Prostate gland (tissue), 2 donors: ENCODE results near the gene RAB14. TPM values are rescaled to one million over a fixed set of nuclear protein-coding genes. Genes with fewer than 3 reads are reported as not detected.
"Not testable (repeated sequence)": the region's sequence is repeated elsewhere in the genome, so short reads cannot be mapped to it uniquely, and the experiment has no call there.

Source experiments
- DNase-seq: peaks from one replicate; pipeline ENCODE4 v3.0.0-alpha.2; 2019; ENCODE audit warnings: low spot score
- H3K27ac ChIP-seq, 2 donors: fragments of 200-600 bp; sonication (generic); 2 replicates each; pipeline ENCODE4 v1.5.1; 2017 to 2019
- H3K27me3 ChIP-seq: fragments of 200-600 bp; sonication (generic); replicated peaks from 2 replicates; pipeline ENCODE4 v1.5.1; 2019; ENCODE audit not compliant: insufficient read depth
- H3K36me3 ChIP-seq, 2 donors: fragments of 200-600 bp; sonication (generic); 1 replicate in 1 of 2; 2 replicates in 1 of 2; pipeline versions ENCODE4 v1.5.1 to v1.8.1; 2017 to 2019
- H3K4me1 ChIP-seq: fragments of 200-600 bp; sonication (generic); replicated peaks from 2 replicates; pipeline ENCODE4 v1.5.1; 2019
- H3K4me3 ChIP-seq, 2 donors: fragments of 200-600 bp; sonication (generic); 2 replicates each; pipeline ENCODE4 v1.5.1; 2017 to 2019
- H3K9me3 ChIP-seq: fragments of 200-600 bp; sonication (generic); 2 replicates; pipeline ENCODE4 v1.5.1; 2017
- CTCF ChIP-seq, 4 experiments: fragments of 200-600 bp in 2 of 4; fragments of 450-650 bp in 2 of 4; sonication (generic) in 2 of 4; IDR thresholded peaks; 1 replicate in 3 of 4; 2 replicates in 1 of 4; pipeline ENCODE4 v1.5.1; 2016 to 2019; ENCODE audit warnings: antibody characterized with exemption in 4 of 4, mild to moderate bottlenecking in 2 of 4, moderate library complexity in 2 of 4
- POLR2A ChIP-seq: fragments of 450-650 bp; IDR thresholded peaks from one replicate; pipeline ENCODE4 v1.6.1; 2016; ENCODE audit warnings: antibody characterized with exemption, mild to moderate bottlenecking
- POLR2AphosphoS5 ChIP-seq: sonication (generic); formaldehyde crosslinking; IDR thresholded peaks from one replicate; pipeline ENCODE4 v1.6.1; 2017; ENCODE audit warnings: antibody characterized with exemption
- WGBS: methylation state at CpG from one replicate; pipeline ENCODE4 v1.1.5; 2018; 5-methylcytosine and 5-hydroxymethylcytosine counted together
- intact Hi-C: fragments of 100-400 bp; cut with DNase I; formaldehyde crosslinking; loops from one replicate; pipeline ENCODE4 v1.14.2; 2022
- total RNA-seq, 2 donors: library from RNA; depleted of rRNA; stranded (reverse); fragments of >200 nt; gene quantifications; one replicate each; pipeline ENCODE4 v1.1.0, GENCODE V29; 2016

The RAB14 gene
- total RNA-seq, 2 donors from 2014 or later: 42.9 TPM

DNA sequence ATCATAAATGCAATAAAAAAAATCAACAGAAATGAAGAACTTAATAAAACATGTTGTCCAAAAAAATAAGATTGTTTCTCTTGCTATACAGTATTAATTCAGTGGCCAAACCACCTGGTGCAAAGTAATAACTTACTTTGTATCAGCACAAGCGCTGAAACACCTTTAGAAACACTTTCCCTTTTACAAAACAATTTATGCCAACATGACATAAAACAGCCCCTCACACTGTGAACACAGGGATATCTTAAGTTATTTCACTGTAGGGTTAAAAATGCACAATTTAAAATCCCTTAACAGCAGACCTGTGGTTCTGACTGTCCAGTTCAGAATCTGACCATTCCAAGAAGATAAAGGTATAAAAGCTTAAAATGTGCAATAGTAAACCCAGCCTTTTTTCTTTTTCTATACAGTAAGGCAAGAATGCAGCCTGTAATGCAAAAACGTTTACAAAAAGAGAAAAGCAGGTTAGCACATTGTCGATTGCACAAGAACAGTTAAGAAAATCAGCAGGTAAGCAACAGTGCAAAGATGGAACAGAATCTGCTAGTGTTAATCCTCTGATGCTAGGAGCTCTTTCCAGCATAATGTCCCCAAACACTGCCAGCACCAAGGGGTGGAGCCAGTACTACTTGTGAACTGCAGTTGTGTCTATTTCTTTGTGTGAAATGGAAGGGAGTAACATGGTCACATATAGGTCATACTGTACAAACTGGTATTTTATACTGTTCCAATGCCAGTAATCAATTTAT is 21.6 kb downstream of the RAB14 start:
- no peak for DNase-seq
- intact Hi-C loops: no loop called here
- no peaks in the 10 kb centered on the region for H3K36me3 ChIP-seq
- no peaks in the 10 kb centered on the region for H3K27me3 ChIP-seq
- no peaks in the 10 kb centered on the region for H3K4me1 ChIP-seq
- H3K9me3 ChIP-seq: no peaks in the 10 kb centered on the region
- TF ChIP-seq POLR2AphosphoS5 (no peak), CTCF (IDR thresholded peaks at IDR 0.05) (no peak), POLR2A (no peak)
- no peak overlapping the region for H3K27ac ChIP-seq
- no peak overlapping the region for H3K4me3 ChIP-seq
- 68% methylated on average over 3 of the region's 3 CpGs for WGBS

DNA sequence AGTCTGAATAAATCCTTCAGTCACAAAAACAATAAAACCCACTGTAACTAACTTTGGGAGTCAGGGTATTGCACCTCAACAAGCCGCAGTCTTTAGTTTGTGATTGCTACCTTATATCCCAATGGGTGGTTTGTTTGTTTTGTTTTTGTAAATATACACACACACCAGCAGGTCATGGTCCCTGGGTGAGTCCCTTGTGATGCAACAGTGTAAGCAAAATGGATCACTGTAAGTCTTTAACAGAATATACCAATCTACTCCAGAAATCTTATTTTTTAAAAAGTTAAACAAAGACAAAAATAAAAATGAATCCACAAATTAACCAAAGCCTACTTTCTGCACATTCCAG is 22.3 kb downstream of the RAB14 start:
- H3K27ac ChIP-seq, DNase-seq, H3K36me3 ChIP-seq, intact Hi-C loops, H3K9me3 ChIP-seq, H3K4me3 ChIP-seq, H3K4me1 ChIP-seq, H3K27me3 ChIP-seq: not testable (repeated sequence)
- WGBS: 63% methylated on average over 1 of the region's 1 CpG

- 74% methylated on average over 6 of the region's 6 CpGs for WGBS
- H3K4me1 ChIP-seq: no peaks in the 10 kb centered on the region
- no peak overlapping the region for H3K27ac ChIP-seq
- no peaks in the 10 kb centered on the region for H3K9me3 ChIP-seq
- no peaks in the 10 kb centered on the region for H3K27me3 ChIP-seq
- H3K36me3 ChIP-seq: no peaks in the 10 kb centered on the region
- TF ChIP-seq POLR2AphosphoS5 (no peak), CTCF (IDR thresholded peaks at IDR 0.05) (no peak), POLR2A (no peak)
- no peak for DNase-seq
- no peak overlapping the region for H3K4me3 ChIP-seq
- intact Hi-C loops: no loop called here
Observed at GRCh38 chr9:121178676-121179372, 22.8 kb downstream of the RAB14 start.

GRCh38 chr9:121173501-121173900 is 28.2 kb downstream of the RAB14 start:
- Histone ChIP-seq H3K27me3 (no peaks in the 10 kb centered on the region), H3K4me3 (no peak overlapping the region), H3K36me3 (no peaks in the 10 kb centered on the region), H3K27ac (no peak overlapping the region), H3K9me3 (no peaks in the 10 kb centered on the region), H3K4me1 (no peaks in the 10 kb centered on the region)
- no peak for DNase-seq
- intact Hi-C loops: no loop called here
- 95% methylated on average over 7 of the region's 7 CpGs for WGBS
- no peak for TF ChIP-seq POLR2AphosphoS5
- no peak for TF ChIP-seq CTCF (IDR thresholded peaks at IDR 0.05)
- TF ChIP-seq POLR2A: no peak

DNA sequence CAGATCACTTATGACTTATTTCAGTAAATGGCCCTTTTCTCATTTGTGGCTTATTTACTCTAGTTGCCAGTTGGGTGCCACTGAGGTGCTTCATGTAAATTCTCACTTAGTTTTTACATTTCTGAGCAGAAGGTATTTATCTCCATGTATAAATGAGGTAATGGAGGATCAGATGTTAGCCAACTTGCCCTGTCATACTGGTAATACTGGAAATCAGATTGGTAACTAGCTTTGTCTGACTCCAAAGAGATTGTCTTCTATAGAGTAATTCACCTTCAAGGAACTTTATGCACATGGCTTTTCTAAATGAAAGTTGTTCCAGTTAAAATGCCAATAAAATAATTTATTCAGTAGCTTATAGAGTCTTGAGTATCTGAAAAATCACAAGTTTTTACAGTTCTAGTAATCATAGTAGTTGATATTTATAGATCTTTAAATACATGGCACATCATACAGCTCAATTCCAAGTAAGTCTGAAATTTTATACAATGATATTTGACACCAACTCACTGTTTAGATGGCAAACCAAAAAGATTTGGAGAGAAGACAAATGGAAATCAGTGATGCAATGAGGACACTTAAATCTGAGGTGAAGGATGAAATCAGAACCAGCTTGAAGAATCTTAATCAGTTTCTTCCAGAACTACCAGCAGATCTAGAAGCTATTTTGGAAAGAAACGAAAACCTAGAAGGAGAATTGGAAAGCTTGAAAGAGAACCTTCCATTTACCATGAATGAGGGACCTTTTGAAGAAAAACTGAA is 28.8 kb downstream of the RAB14 start:
- WGBS: 94% methylated on average over 1 of the region's 1 CpG
- no peak overlapping the region for H3K27ac ChIP-seq
- DNase-seq: no peak
- no peaks in the 10 kb centered on the region for H3K27me3 ChIP-seq
- no peaks in the 10 kb centered on the region for H3K36me3 ChIP-seq
- intact Hi-C loops: no loop called here
- no peak for TF ChIP-seq CTCF (IDR thresholded peaks at IDR 0.05)
- TF ChIP-seq POLR2AphosphoS5: no peak
- no peak overlapping the region for H3K4me3 ChIP-seq
- H3K4me1 ChIP-seq: no peaks in the 10 kb centered on the region
- H3K9me3 ChIP-seq: no peaks in the 10 kb centered on the region
